K562 (cell line): ENCODE measurements around the gene IRF5.

Experiments used
- ASH1L ChIP-seq: fragments of 450-650 bp; IDR thresholded peaks from 2 replicates; pipeline ENCODE4 v1.6.1; 2018; ENCODE audit warnings: borderline replicate concordance, mild to moderate bottlenecking, low read depth; ENCODE audit not compliant: partially characterized antibody
- NONO ChIP-seq, 2 experiments: fragments of 200-400 bp in 1 of 2; fragments of 450-650 bp in 1 of 2; formaldehyde crosslinking in 1 of 2; IDR thresholded peaks; 2 replicates each; pipeline ENCODE4 v1.6.1; 2017; ENCODE audit warnings: low read depth in 2 of 2, mild to moderate bottlenecking in 2 of 2, moderate library complexity in 2 of 2, low read length in 1 of 2
- TAF1 ChIP-seq: IDR thresholded peaks from 2 replicates; pipeline ENCODE4 v1.6.1; 2011; ENCODE audit warnings: mild to moderate bottlenecking, low read length, moderate library complexity; ENCODE audit not compliant: insufficient read depth, control insufficient read depth, severe bottlenecking; ENCODE audit errors: extremely low read depth
- ZNF217 ChIP-seq: sonication (generic); formaldehyde crosslinking; IDR thresholded peaks from 2 replicates; pipeline ENCODE4 v1.8.0; 2022; ENCODE audit warnings: mild to moderate bottlenecking, missing genetic modification reagents
- TF ChIP-seq, protein P1 (sequence below): fragments of 450-650 bp; IDR thresholded peaks from 2 replicates; pipeline ENCODE4 v1.6.1; 2016; ENCODE audit warnings: missing biosample characterization, missing genetic modification characterization

DNA sequence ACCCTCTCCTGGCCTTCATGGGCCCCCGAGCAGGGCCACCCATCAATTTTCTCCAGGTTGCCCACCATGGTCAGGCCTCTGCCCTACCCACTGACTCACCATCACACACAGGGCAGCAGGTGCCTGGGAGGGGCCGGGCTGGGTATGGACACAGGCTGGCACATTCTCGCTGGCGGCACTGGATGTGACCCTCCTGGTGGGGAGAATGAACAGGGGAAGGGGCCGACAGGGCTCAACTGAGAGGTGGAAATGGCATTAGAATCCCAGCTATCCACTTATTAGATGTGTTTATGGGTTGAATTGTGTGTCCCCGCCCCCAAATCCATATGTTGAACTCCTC is 43.7 kb upstream of the IRF5 start:
- no peak for TF ChIP-seq NONO (IDR thresholded peaks at IDR 0.05; ENCODE audit: low read depth in 2 of 2, low read length in 1 of 2)
- TF ChIP-seq ZNF217, result no peak
- TF ChIP-seq, protein P1, sequence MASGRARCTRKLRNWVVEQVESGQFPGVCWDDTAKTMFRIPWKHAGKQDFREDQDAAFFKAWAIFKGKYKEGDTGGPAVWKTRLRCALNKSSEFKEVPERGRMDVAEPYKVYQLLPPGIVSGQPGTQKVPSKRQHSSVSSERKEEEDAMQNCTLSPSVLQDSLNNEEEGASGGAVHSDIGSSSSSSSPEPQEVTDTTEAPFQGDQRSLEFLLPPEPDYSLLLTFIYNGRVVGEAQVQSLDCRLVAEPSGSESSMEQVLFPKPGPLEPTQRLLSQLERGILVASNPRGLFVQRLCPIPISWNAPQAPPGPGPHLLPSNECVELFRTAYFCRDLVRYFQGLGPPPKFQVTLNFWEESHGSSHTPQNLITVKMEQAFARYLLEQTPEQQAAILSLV (tag), result no peak
- no peak for TF ChIP-seq TAF1
- TF ChIP-seq ASH1L, result no peak
